DND-41 (cell line): ENCODE measurements around the gene GRIN3B.

Experiments
- CTCF ChIP-seq: IDR thresholded peaks from 2 replicates; pipeline ENCODE4 v1.5.1; 2012; ENCODE audit warnings: borderline replicate concordance, low read length, moderate library complexity, mild to moderate bottlenecking; ENCODE audit not compliant: poor library complexity, severe bottlenecking; ENCODE audit errors: extremely low read depth
- EZH2 ChIP-seq: IDR thresholded peaks from 3 replicates; pipeline ENCODE4 v1.6.1; 2012; ENCODE audit warnings: borderline replicate concordance, low read depth, mild to moderate bottlenecking, moderate library complexity, low read length, inconsistent platforms; ENCODE audit not compliant: severe bottlenecking

- TF ChIP-seq CTCF (no peak), EZH2 (no peak)
Observed at GRCh38 chr19:971795-972194, 28.4 kb upstream of the GRIN3B start.
